Measurements from ENCODE around the gene TARBP1. TPM values are rescaled to one million over a fixed set of nuclear protein-coding genes. Genes with fewer than 3 reads are reported as not detected.
A peak's percentile ranks its signal among the peaks of the same experiment; 100 is the strongest.

The TARBP1 gene
- total and polyA plus RNA-seq, 2 of the 8 experiments (the other 6 are each of a cell fraction or from before 2014, with no cell fraction given): 21.9 to 32.3 TPM

DNA sequence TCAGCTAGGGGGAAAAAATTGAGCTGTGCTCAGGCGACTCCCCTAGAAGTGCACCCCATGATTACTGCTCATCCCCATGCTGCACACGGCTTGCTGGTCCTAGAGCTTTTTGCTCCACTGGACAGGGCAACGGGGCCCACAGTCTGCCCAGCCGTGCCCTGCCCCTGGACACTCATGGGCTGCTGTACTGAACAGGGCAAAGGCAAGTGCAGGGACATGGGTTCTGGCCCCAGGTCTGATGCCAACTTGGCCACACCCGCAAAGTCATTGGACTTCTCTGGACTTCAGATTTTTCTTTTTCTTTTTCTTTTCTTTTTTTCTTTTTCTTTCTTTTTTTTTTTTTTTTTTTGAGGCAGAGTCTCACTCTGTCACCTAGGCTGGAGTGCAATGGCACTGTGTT lies 42.9 kb upstream of the TARBP1 start:
- H3K27ac ChIP-seq (ENCODE audit: low read depth, low read length): no peak overlapping the region
- H2BK5ac ChIP-seq (ENCODE audit: low read depth, low read length): no peak overlapping the region; the same call in 1 of the 2 replicates
- no peak overlapping the region for H3K18ac ChIP-seq (ENCODE audit: extremely low read depth, low read length)
- no peak for TF ChIP-seq CHD2 (IDR thresholded peaks at IDR 0.05; ENCODE audit: low read length)
- TF ChIP-seq HDAC6 (IDR thresholded peaks at IDR 0.05; ENCODE audit: low read depth, low read length): no peak
- no peak for TF ChIP-seq SIRT6 (IDR thresholded peaks at IDR 0.05; ENCODE audit: low read length)
- CTCF ChIA-PET (ENCODE audit: partially characterized antibody): interaction anchor here (0.6 to 1.7 kb wide), 3 partner anchors 8 to 355 kb away, joined by 3 to 7 read pairs (median 4); no protein-coding TSS in a partner anchor
- no peak overlapping the region for H2AK5ac ChIP-seq (ENCODE audit: low read depth, low read length)
- H3K9me3 ChIP-seq (ENCODE audit: insufficient read depth in 2 of 2, low read depth in 1 of 2, low read length in 1 of 2): no peaks in the 10 kb centered on the region
- H3K36me3 ChIP-seq (ENCODE audit: control insufficient read depth in 2 of 4, insufficient read depth in 4 of 4, low read length in 3 of 4): no peaks in the 10 kb centered on the region
- H4K91ac ChIP-seq (replicated peaks; ENCODE audit: insufficient read length, low read length): no peak overlapping the region
- H3K4me2 ChIP-seq (ENCODE audit: insufficient read depth in 1 of 2, low read depth in 2 of 2, low read length in 2 of 2): no peak overlapping the region
- peak overlapping the region; percentile 51 for H2BK12ac ChIP-seq (ENCODE audit: low read depth, low read length)
- peak overlapping the region; percentile 62; the same call in 1 of the 2 replicates for H4K8ac ChIP-seq (ENCODE audit: extremely low read depth, insufficient read depth, low read length)
- peaks cover 0 to 6% (median 2%) of the 10 kb centered on the region in 4 experiments; a peak in 3 of 7 replicates for H3K4me1 ChIP-seq (replicated peaks in 1 of 4; ENCODE audit: control insufficient read depth in 3 of 4, insufficient read depth in 4 of 4, low read length in 3 of 4)
- H4K5ac ChIP-seq (ENCODE audit: insufficient read length, low read depth, low read length): no peak overlapping the region
- H3K79me1 ChIP-seq (ENCODE audit: low read depth, low read length): no peaks in the 10 kb centered on the region
- no peak overlapping the region for H3K56ac ChIP-seq (replicated peaks; ENCODE audit: insufficient read length, low read depth, low read length)
- no peaks in the 10 kb centered on the region for H3K27me3 ChIP-seq (replicated peaks in 1 of 4; ENCODE audit: control insufficient read depth in 3 of 4, extremely low read depth in 1 of 4, insufficient read depth in 3 of 4, low read length in 3 of 4)
- WGBS, 2 experiments (ENCODE audit: extremely low coverage in 1 of 2, insufficient coverage in 1 of 2, insufficient read length in 1 of 2, insufficient replicate concordance in 2 of 2, low coverage in 1 of 2, low lambda C conversion rate in 2 of 2, missing lambda C conversion rate in 1 of 2): 93% methylated on average over 5 of the region's 5 CpGs; no CpG with 5 or more reads in 1 of the 2 experiments
- H3K4me3 ChIP-seq (ENCODE audit: extremely low read depth in 1 of 4, insufficient read depth in 2 of 4, low read depth in 3 of 4, low read length in 4 of 4): no peak overlapping the region
- no peak overlapping the region for H3K4ac ChIP-seq (replicated peaks; ENCODE audit: insufficient read length, low read depth, low read length)
- POLR2A ChIA-PET (ENCODE audit: partially characterized antibody): interaction anchor here (0.9 to 1.3 kb wide), 2 partner anchors 14 to 203 kb away, joined by 3 read pairs; no protein-coding TSS in a partner anchor
- no peak overlapping the region for H2BK15ac ChIP-seq (ENCODE audit: low read length)
- no peak overlapping the region for H3K14ac ChIP-seq (ENCODE audit: insufficient read length)
- H3K23ac ChIP-seq (ENCODE audit: insufficient read length): no peak overlapping the region
- DNase-seq (ENCODE audit: low read depth in 1 of 2, low spot score in 2 of 2): no peak
- no peak for FAIRE-seq
- no peak overlapping the region for H3K9ac ChIP-seq (replicated peaks in 1 of 4; ENCODE audit: extremely low read depth in 1 of 4, low read depth in 3 of 4, low read length in 3 of 4)
- H3K23me2 ChIP-seq (ENCODE audit: low read depth, low read length): no peaks in the 10 kb centered on the region
- H3K79me2 ChIP-seq (ENCODE audit: control insufficient read depth in 1 of 2, insufficient read depth in 2 of 2, low read length in 2 of 2): no peaks in the 10 kb centered on the region
- H2BK20ac ChIP-seq (ENCODE audit: low read length): no peak overlapping the region
- no peaks in the 10 kb centered on the region for H4K20me1 ChIP-seq (replicated peaks in 1 of 2; ENCODE audit: control insufficient read depth in 1 of 2, insufficient read depth in 2 of 2, low read length in 2 of 2)
- H2AFZ ChIP-seq (ENCODE audit: low read length): no peak overlapping the region
- H2BK120ac ChIP-seq (replicated peaks; ENCODE audit: low read depth, low read length): no peak overlapping the region
